ENCODE data around the gene WDR64. TPM values are rescaled to one million over a fixed set of nuclear protein-coding genes. Genes with fewer than 3 reads are reported as not detected.

WDR64 gene
- total and polyA plus RNA-seq, 2 experiments from 2014 or later = not detected

- peak overlapping the region; percentile 12 for H3K27ac Mint-ChIP-seq
These were observed 20.4 kb upstream of the WDR64 start for GRCh38 chr1:241631674-241632073.

More at GRCh38 chr1:241631674-241632073, 20.4 kb upstream of the WDR64 start:
- H3K36me3 Mint-ChIP-seq (ENCODE audit: low read depth) = peaks cover 29% of the 10 kb centered on the region; the same call in 2 of the 3 replicates
- no peak overlapping the region for H3K27ac ChIP-seq (ENCODE audit: low read depth)
- no peaks in the 10 kb centered on the region for H3K27me3 Mint-ChIP-seq (ENCODE audit: insufficient read depth, low read depth, poor library complexity)
- peaks cover 31% of the 10 kb centered on the region for H3K4me1 ChIP-seq (ENCODE audit: insufficient read depth)
- H3K4me1 Mint-ChIP-seq = peaks cover 40% of the 10 kb centered on the region
- H4K20me1 ChIP-seq (replicated peaks; ENCODE audit: insufficient read depth) = peaks cover 9% of the 10 kb centered on the region; the same call in 1 of the 2 replicates
- peak; percentile 45; the same call in 2 of the 3 replicates for ATAC-seq
- no peak overlapping the region for H3K4me3 ChIP-seq
- H3K4me3 Mint-ChIP-seq = no peak overlapping the region
- H3K9me3 Mint-ChIP-seq = no peaks in the 10 kb centered on the region
- peaks cover 5% of the 10 kb centered on the region; the same call in 1 of the 2 replicates for H3K36me3 ChIP-seq (ENCODE audit: insufficient read depth)
- no peaks in the 10 kb centered on the region for H3F3A ChIP-seq (replicated peaks; ENCODE audit: low read depth)
- no peaks in the 10 kb centered on the region for H3K9me2 ChIP-seq (ENCODE audit: insufficient read depth)
- peak overlapping the region; percentile 28; the same call in 1 of the 2 replicates for H3K4me2 ChIP-seq
- TF ChIP-seq ZNF114 (CRISPR knock-in tag; IDR thresholded peaks at IDR 0.05) (no peak), STAT1 (IDR thresholded peaks at IDR 0.05; ENCODE audit: unreplicated experiment) (no peak), POLR2AphosphoS5 (IDR thresholded peaks at IDR 0.05; ENCODE audit: low read depth) (no peak), CTCF (conservative IDR thresholded peaks at IDR 0.05; ENCODE audit: low read depth in 2 of 2) (no peak), EZH2phosphoT487 (IDR thresholded peaks at IDR 0.05; ENCODE audit: unreplicated experiment) (no peak), JUNB (IDR thresholded peaks at IDR 0.05; ENCODE audit: unreplicated experiment) (no peak), ZNF462 (CRISPR knock-in tag; IDR thresholded peaks at IDR 0.05) (no peak), EZH2 (IDR thresholded peaks at IDR 0.05; ENCODE audit: low read depth, unreplicated experiment) (no peak), REST (IDR thresholded peaks at IDR 0.05; ENCODE audit: unreplicated experiment) (no peak), NANOG (IDR thresholded peaks at IDR 0.05; ENCODE audit: borderline replicate concordance) (no peak), CREB1 (CRISPR knock-in tag; IDR thresholded peaks at IDR 0.05; ENCODE audit: low read depth) (no peak), ETS1 (IDR thresholded peaks at IDR 0.05) (no peak)
- peaks cover 72% of the 10 kb centered on the region for H3K79me2 ChIP-seq (replicated peaks; ENCODE audit: insufficient read depth)
- H2AFZ ChIP-seq = no peak overlapping the region
- peak; percentile 40 for DNase-seq (ENCODE audit: low spot score)
- no peaks in the 10 kb centered on the region for H3K27me3 ChIP-seq (ENCODE audit: insufficient read depth)
